T47D (cell line): ENCODE data around the gene KCNJ15.
"Not testable (repeated sequence)": the region's sequence is repeated elsewhere in the genome, so short reads cannot be mapped to it uniquely, and the experiment has no call there.

Source experiments
- DNase-seq, 2 experiments: peaks; one replicate each; pipeline versions ENCODE4 v3.0.0 to v3.0.0-alpha.2; 2011 to 2012; ENCODE audit warnings: low read depth in 1 of 2, low spot score in 1 of 2
- JUND ChIP-seq: IDR thresholded peaks from 2 replicates; pipeline ENCODE4 v1.6.1; 2012; ENCODE audit warnings: low read depth
- in situ Hi-C: cut with HindIII; loops from 2 replicates; pipeline ENCODE4 v1.10.0; 2016; ENCODE audit warnings: low sequenced_read_pairs, low pct_unique_long_range_greater_than_20kb

KCNJ15 gene

DNA sequence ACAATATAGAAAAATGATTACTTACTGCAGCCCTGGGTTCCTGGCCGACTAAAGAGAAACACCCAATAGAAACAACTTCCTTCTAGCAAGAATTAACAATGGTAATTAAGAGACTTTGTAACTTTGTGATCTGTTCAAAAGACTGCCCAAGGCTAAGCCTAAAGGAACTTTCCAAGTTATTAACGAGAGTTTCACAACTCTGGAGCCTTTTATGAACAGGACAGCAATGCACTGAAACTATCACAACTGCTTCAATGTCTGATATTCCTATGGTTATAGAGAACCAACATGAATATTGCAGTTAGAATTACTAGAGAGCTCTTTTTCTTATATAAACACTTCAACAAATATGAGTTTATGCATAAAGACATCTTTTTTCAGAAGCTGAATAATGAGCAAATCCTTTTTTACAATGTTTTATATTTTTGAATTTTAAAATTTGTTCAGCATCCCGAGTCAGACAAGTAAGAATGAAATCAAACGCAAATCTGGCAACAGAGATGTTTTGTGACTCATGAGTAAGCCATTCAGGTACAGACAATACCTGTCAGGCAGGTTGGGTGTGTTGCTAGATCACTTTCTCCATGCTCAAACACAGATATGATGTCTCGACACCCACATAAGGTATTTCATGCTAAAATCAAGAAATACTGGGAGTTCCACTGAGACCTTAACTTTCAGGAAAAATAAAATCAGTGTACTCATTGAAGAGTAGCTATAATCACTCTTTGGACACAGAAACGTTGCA, 22.2 kb upstream of the KCNJ15 start:
- peak in 1 of 2 experiments; percentile 77 for DNase-seq
- in situ Hi-C loops = no loop called here
- no peak; the same call in 1 of the 2 replicates for TF ChIP-seq JUND

- in situ Hi-C loops = not testable (repeated sequence)
Observed at GRCh38 chr21:38235251-38235650, 21.5 kb upstream of the KCNJ15 start.

GRCh38 chr21:38236232-38236631, 20.6 kb upstream of the KCNJ15 start:
- no peak for TF ChIP-seq JUND
- in situ Hi-C loops = no loop called here
- no peak for DNase-seq

More at GRCh38 chr21:38235251-38235650, 21.5 kb upstream of the KCNJ15 start:
- DNase-seq = not testable (repeated sequence)

- no peak for DNase-seq
- no peak for TF ChIP-seq JUND
- in situ Hi-C loops = no loop called here
Observed at GRCh38 chr21:38239672-38240071, 17.1 kb upstream of the KCNJ15 start.

DNA sequence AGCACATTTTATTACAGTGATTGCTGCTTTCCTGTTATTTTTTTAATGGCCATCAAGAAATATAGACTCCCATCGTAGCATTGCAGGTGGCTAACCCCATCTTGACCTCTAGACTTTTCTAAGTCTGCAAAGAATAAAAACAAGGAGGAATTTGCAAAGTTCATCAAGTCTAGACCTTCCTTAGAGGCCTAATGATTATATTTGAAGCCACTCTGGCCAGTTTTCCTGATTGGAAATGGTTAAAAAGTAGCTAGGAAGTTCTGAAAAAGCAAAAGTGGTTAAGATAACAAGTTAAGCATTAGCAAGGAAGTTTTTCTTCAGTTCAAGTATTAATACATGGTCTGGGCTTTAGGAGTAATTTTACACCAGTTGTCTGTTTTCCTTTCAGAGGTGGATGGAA, 16.7 kb upstream of the KCNJ15 start:
- in situ Hi-C loops = no loop called here
- DNase-seq = no peak
- no peak for TF ChIP-seq JUND

DNA sequence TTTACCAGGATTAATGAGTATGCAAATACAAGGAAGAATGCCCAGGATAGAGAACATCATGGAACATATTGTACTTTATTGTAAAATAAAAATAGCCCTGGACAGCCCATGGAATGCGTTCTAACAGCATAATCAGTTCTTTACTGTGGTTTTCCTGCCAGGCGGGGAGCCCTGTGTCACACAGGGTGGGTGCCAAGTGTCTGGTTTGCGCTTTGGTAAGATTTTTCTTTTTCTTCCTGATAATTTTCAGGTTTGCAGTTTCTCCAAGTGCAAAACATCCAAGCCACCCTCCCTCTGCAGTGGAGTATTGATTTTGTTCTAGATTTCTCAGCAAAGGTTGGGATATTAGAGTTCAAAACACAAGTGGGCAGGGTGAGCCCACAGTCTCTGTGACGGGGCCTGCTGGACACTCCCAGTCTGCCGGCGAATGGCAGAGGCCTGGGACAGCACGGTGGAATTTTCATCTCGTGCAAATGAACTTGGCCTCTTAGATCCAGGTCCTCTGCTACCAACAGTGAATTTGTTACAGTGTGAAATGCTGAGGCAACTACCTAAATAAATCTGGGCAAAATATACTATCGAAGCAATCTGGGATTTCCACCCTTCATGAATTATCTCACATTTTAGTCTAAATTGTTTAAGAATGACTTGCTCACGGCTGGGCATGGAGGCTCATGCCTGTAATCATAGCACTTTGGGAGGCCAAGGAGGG, 15.6 kb upstream of the KCNJ15 start:
- no peak for TF ChIP-seq JUND
- in situ Hi-C loops = no loop called here
- DNase-seq = no peak

DNA sequence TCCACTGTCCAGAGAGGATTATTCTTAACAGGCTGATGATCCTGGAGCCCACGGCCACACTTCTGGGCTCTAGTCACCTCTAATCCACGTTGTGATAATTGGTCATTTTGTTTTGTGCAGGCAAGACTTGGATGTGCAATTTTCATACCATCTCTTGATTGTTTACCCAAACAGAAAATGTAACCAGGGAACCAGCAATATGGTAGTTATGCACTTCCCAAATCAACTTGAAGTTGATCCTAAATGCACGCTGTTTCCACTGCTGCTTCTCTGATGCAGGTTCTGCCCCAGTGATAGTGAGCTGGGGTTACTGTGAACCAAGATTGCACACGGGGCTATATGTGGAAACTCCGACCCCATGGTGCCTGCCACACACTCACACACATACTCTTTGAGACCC, 14.7 kb upstream of the KCNJ15 start:
- in situ Hi-C loops = no loop called here
- no peak for DNase-seq
- TF ChIP-seq JUND = no peak

DNA sequence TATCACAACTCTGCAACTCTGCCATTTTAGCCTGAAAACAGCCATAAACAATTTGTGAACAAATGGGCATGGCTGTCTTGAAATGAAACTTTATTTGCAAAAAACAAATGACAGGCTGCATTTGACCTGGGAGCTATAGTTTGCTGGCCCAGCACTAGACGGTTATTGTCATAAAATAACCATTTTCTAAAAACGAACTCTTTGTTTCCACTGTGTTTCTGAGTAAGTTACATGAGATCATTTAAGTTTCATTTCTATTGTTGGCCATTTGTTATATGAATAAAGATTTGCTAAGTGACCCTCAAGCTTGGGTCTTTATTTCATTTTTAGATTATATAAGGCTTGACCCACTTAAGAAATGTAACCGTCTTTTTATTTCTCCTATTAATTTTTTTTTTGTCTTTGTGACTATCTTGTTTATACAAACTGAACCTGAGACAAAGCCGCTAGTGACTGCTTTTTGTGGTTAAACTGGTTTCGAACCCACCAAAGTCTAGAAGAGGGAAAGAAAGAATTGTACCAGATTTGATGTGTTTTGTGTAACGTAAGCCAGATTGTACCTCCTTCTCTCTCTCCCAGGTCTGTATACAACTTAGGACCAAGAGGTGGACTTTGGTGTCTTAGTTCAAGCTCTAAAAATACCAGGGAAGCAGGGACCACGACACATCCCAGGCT, 12.9 kb upstream of the KCNJ15 start:
- no peak for TF ChIP-seq JUND
- in situ Hi-C loops = no loop called here
- no peak for DNase-seq

- no peak for DNase-seq
- no peak for TF ChIP-seq JUND
- in situ Hi-C loops = no loop called here
Observed at GRCh38 chr21:38244407-38244787, 12.4 kb upstream of the KCNJ15 start.

- TF ChIP-seq JUND = no peak
- in situ Hi-C loops = no loop called here
- no peak for DNase-seq
Observed at GRCh38 chr21:38244885-38245869, 11.6 kb upstream of the KCNJ15 start.

DNA sequence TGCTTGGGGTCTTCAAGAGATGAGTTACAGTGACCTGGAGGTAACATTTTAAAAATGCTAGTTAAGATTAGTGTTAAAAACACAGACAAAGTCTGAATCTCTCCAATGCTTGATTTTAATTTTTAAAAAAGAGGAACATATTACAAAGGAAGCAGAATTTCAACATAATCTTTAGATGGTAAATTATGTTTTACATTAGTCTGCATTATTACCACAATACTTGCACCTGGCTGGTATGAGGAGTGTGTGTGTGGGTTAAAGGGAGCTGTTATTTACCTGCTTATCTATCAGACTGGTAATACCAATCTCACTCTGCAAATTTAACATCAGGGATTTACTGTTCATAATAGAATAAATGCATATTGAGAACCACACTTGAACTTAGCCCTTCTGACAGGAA, 10.3 kb upstream of the KCNJ15 start:
- in situ Hi-C loops = no loop called here
- no peak for DNase-seq
- TF ChIP-seq JUND = no peak

DNA sequence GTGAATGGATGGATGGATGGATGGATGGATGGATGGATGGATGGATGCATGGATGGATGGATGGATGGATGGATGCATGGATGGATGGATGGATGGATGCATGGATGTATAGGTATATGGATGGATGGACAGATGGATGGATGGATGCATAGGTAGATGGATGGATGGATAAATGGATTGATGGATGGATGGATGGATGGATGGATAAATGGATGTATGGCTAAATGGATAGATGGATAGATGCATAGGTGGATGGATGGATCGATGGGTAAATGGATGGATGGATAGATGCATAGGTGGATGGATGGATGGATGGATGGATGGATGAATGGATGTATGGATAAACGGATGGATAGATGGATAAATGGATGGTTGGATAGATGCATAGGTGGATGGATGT, 9.7 kb upstream of the KCNJ15 start:
- in situ Hi-C loops, DNase-seq: not testable (repeated sequence)
